ENCODE measurements around the gene SBF1.

- TF ChIP-seq POLR2A (IDR thresholded peaks at IDR 0.05) (no peak), CTCF (IDR thresholded peaks at IDR 0.05) (no peak)
These were observed 41.2 kb upstream of the SBF1 start for GRCh38 chr22:50516068-50516467.
